Fibroblast of the aortic adventitia (primary cell): Measurements from ENCODE around the gene KCNT1. TPM values are rescaled to one million over a fixed set of nuclear protein-coding genes. Genes with fewer than 3 reads are reported as not detected.

Experiments used
- DNase-seq: peaks from one replicate; pipeline ENCODE4 v3.0.0-alpha.2; 2010; ENCODE audit warnings: low read depth
- H3K4me3 ChIP-seq: 2 replicates; pipeline ENCODE4 v1.5.1; 2011; ENCODE audit warnings: low read depth, mild to moderate bottlenecking, control low read depth, low read length, moderate library complexity
- CTCF ChIP-seq: IDR thresholded peaks from 2 replicates; pipeline ENCODE4 v1.5.1; 2011; ENCODE audit warnings: mild to moderate bottlenecking, low read length, control low read depth, inconsistent platforms; ENCODE audit not compliant: insufficient read depth
- total RNA-seq: library from RNA; depleted of rRNA; stranded (reverse); fragments of >200 nt; gene quantifications from 2 replicates; pipeline ENCODE4 v1.2.3, GENCODE V29; 2012; ENCODE audit warnings: low replicate concordance

KCNT1 gene
- total RNA-seq, 1 donor, result not detected

- no peak for DNase-seq
- TF ChIP-seq CTCF, result no peak
- no peak overlapping the region for H3K4me3 ChIP-seq
These were observed 26.6 kb downstream of the KCNT1 start for GRCh38 chr9:135728436-135729110.

- no peak for TF ChIP-seq CTCF
- no peak for DNase-seq
- H3K4me3 ChIP-seq, result no peak overlapping the region
These were observed 27.5 kb downstream of the KCNT1 start for GRCh38 chr9:135729480-135729879.

GRCh38 chr9:135731454-135731853, 29.5 kb downstream of the KCNT1 start:
- no peak for DNase-seq
- no peak overlapping the region for H3K4me3 ChIP-seq
- TF ChIP-seq CTCF, result no peak

- H3K4me3 ChIP-seq, result no peak overlapping the region
- TF ChIP-seq CTCF, result no peak
- DNase-seq, result no peak
These were observed 30.7 kb downstream of the KCNT1 start for GRCh38 chr9:135732569-135733257.

GRCh38 chr9:135734616-135735144, 32.7 kb downstream of the KCNT1 start:
- TF ChIP-seq CTCF, result no peak
- no peak overlapping the region for H3K4me3 ChIP-seq
- no peak for DNase-seq

- no peak for DNase-seq
- H3K4me3 ChIP-seq, result no peak overlapping the region
- TF ChIP-seq CTCF, result no peak
These were observed 34.4 kb downstream of the KCNT1 start for GRCh38 chr9:135736272-135736978.
